GM18870 (cell line): Measurements from ENCODE around the gene AKAP6.

ENCODE experiments used
- ATAC-seq: cut with Tn5 transposase; IDR thresholded peaks from one replicate; pipeline ENCODE4 v1.9.1; 2021; ENCODE audit warnings: moderate library complexity; ENCODE audit not compliant: unreplicated experiment

Gene AKAP6

DNA sequence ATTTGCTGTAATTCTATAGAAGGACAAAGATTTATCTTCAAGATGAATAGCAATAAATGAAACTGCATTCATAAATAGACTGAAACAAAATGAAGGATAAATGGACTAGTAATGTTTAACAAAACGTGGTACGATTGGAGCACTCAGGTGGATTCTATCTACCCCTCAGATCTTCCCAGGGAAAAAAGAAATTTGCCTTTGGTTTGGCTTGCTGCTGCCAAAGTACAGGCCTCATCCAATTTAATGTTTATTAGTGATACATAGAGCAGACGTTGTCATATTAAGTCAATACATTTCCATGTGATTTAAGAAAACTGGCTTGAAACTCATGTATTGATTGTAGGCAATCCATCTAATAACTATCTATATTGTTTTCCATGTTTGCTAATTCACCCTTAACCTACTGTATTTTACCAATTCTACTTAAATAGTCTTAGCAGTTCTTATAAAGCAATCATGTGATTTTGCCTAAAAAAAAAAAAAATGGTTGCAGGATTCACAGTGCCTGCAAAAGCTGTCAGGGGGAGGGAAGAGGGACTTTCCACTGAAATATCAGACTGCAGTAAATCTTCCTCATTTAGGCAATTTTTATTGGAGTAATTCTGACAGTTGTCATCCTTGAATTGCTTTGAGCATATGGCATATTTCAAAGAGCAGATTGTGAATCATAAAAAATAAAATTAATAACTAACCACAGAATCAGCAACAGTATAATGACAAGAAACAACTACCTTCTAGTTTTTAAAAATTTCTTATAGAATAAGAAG is 367.4 kb downstream of the AKAP6 start:
- no peak for ATAC-seq

DNA sequence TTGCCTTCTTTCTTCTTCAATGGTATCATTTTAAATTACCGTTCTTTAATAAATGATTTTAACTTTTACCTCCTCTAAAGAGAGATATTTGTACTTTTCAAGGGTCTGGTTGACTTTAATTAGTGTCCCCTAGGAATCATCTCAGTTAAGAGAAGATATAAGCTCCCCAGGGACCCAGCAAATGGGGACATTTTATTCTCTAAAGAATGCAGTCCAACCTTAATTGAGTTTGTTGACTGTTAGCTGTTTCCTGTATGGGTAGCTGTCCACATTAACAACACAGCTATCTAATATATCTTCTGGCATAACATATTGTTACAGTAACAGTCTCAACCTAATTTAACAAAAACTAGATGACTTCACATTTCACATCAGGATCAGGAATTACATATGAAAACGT is 368.0 kb downstream of the AKAP6 start:
- ATAC-seq = no peak

DNA sequence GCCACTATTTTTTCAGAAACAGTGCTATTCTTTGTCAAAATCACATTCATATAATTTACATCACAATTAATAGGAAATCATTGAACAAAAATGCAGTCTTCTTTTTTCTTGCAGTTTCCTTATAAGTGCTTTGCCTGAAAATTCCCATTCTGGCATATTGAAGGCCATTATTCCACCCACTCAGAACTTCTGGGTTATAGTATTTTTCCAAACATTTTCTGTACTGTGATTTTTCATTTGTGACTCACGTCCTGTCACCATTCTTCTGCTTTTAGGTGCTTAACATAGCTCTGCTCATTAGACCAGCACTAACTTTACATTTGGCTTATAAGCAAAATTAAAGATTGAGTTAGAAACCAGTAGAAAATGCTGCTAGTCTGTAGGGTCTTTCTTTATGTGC is 368.6 kb downstream of the AKAP6 start:
- no peak for ATAC-seq

DNA sequence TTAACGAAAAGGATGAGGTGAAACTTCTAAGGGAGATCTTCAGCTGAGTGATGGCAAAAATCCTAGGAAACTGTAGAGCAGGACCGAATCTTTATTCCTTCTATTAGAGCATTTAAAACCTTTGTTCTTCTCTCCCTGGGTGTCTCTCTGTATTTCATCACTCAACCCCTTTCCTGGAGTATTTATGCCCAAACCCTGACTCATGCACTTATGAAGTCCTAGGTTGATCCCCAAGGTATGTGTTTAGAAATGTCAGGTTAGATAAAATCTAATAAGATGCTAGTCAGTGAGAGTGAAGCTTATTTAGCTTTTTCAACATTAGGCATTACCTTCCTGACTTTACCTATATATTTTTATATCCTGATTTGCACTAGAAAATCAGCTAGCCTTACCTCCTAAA is 369.7 kb downstream of the AKAP6 start:
- no peak for ATAC-seq

DNA sequence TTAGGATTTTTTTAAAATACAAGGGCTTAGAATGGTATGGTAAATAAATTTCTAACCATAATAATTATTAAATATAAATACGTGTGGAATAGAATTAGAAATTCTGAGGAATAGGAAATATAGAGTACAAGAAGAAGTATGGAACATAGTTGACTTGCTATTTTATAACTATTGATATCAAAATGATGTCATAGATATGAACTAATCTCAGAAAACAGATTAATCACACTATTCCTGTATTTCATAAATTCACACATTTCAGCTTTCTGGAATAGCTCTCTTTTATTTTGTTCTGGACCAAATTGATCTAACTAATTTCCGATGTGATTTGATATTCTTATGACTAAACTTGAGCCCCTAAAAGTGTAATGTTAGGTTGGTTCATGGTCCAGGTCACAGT is 372.4 kb downstream of the AKAP6 start:
- ATAC-seq = no peak

DNA sequence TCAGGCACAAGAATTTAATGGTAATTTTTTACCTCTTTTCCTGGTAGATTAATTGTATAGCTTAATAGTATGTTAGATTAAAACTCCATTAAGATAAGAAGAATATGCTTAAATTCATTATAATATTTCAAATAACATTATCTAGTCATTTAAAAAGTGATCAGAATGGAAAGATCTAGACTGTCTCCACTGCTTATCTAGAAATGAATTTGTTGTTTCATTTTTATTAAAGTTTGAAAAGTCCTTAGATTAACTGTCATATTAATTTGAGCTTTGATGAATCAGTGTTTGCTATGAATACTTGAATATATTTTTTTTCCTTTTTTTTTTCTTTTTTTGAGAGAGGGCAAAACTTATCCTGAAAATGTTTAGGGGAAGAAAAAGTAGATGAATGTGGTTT is 373.0 kb downstream of the AKAP6 start:
- ATAC-seq = no peak

DNA sequence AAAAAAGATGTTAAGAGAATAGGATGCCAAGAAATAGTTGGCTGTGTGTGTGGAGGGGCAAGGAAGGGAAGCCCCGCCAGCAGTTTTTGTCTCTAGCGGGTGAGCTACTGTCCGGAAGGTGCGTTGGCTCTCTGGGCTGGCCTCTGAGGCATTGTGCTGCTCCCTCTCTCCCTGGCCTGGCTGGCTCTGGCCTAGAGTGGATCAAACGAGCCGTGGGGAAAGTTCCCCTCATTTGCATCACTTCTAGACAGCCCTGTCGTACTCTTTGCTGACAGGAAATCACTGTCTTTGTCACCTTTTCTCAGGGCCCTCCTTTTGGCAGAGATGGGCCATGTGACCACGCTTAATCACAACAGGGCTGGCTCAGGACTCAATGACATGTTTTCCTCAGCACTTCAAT is 373.5 kb downstream of the AKAP6 start:
- peak; percentile 89 for ATAC-seq

DNA sequence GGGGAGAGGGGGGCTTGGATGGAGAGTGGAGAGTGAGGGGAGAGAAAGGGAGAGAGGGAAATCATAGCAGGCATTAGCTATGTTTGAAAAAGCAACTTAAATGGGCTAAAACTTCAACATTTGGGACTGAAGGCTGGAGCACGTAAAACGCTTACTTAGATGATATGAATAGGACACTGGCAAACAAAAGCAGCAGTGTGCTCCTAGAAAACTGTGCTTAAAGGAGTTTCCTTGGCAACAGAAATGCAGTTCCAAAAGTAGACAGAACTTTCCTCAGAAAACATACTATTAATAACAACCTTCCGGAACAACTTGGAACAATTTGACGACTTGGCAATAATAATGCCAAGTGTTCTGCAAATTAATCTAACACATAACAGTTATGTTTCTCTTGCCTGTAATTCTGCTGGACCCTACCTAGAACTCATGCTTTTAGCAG is 374.1 kb downstream of the AKAP6 start:
- ATAC-seq = no peak

DNA sequence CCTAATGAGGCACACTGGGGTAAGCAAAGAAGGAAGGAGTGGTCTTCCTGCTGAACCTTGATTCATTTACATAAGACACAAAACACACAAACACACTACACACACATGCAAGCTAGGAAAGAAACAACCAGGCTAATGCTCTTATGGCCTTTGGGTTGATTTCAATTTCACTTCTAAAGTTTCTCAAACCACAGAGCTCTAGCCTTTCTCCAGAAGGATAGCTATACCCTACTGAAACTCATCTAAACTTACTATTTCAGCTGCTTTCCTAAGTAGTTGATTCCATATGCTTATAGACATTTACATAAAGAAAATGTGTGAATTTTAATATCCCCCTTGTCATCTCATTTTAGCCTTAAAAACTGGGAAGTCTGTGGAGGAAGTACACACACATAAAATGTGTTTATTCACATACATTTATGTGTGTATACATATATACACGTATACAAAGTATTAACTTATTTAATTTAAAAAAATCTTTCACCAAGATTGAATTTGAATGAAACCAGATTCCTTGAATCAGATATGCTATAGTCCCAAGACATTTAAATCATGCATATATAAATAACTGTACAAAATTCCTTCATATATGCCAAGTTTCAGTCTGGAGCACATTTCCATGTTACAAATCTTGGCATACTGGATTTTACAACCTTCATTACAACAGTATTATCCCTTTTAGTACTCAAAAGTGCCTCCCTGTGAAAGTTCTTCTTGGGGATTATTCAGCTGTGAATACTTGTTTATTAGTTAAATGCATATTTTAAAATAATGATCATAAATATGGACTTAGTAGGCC is 377.8 kb downstream of the AKAP6 start:
- peak; percentile 63 for ATAC-seq

DNA sequence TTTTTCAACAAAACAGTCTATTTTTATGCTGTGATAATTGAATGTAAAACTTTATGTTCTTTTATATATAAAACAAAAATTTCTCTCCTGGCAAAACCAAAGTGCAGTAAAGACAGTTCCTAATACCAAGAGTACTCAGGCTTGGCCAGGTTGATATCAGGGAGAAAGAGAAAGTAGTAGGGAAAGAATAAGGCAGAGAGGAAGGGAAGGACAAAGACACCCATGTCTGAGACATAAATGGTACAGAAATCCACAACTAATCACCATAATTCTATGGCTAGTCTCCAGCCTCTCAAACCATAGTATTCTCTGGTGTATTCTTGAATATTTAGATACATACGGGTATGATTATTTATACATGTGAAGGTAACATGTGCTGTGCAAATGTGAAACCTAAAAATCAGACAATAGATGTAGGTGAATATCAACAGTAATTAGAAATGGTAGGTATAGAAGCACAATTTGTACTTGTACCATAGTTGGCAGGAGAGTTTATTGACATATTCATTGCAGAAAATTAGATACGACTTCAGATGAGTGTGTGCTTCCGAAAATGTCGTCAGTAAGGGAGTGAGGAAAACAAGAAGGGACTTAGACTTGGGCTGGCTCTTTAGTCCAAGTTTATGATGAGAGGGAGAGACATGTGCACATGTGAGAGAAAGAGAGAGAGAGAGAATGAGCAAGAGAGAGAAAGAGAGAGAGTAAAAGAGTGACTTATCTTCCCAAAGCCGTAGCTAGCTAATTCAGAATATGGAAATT is 378.8 kb downstream of the AKAP6 start:
- no peak for ATAC-seq

DNA sequence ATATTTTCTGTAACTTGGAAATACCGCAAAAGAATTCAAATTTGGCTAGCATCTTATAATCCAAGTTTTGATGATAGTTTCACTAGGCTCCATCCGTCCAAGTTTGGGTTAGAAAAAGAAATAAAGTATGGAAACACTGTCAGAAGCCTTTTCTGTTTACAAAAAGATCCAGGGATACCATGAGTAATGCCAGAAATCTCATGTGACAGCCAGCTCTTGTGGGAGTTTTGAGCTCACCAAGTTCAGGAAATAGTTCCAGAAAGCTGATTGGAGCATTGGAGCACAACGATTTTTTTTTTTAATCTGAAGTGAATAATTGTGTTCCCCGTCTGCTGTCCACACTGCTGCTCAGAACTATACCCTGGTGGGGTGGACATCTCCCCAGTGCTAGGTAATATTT is 379.9 kb downstream of the AKAP6 start:
- ATAC-seq = no peak

DNA sequence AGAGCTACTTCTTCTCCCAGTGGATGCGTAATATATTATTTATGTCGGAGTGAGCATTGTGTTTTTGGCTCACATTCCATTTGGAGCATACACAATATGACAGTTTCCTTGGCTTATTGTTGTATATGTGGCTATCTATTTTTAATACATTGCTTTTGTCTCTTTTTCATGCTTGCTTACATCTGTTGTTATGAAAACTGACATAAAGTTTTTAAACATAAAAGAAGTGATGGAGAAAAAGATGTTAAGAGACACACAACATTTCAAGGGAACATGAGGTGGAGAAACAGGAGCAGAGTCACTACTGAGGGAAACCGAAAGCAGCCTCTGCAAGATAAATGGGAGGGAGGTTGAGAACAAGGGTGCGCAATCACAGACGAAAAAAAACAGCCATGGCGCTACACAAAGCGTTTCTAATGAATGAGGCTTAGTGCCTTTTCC is 381.2 kb downstream of the AKAP6 start:
- no peak for ATAC-seq

DNA sequence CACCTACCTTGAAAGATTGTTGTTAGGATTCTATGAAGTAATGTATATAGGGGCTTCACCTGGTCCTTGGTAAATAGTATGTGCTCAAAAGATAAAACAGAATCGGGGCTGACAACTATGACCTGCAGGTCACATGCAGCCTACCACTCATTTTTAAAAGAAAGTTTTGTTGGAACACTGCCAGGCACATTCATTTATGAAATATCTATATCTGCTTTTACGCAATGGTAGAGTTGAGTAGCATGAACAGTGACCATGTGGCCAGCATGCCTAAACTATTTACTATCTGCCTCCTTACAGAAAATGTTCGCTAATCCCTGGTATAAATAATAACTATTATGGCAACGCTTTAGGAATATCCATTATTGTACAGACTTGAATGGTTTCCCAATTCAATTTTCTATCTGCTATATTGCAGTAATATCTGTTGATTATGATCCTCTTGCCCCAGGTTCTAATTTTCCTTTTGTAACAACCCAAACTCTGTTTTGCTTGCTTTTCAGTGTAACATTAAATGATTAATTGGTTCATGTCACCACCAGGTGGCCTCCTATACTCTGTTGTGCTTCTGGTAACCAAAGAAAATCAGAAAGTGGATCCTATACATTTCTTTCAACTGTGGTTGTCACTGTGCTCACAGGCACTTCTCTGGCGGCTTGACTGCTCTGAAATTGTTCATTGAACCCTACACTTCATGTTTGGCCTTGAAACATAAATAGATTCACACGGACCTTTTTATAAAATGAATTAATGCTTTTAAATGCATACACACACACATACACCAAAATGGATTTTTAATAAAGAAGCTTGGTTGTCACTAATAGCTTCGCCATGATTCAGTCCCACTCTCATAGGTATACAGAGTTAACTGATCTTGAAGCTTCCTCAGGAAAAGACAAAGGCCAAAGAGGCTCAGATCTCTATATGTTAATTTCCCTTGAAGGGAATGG is 381.9 kb downstream of the AKAP6 start:
- peak; percentile 65 for ATAC-seq

DNA sequence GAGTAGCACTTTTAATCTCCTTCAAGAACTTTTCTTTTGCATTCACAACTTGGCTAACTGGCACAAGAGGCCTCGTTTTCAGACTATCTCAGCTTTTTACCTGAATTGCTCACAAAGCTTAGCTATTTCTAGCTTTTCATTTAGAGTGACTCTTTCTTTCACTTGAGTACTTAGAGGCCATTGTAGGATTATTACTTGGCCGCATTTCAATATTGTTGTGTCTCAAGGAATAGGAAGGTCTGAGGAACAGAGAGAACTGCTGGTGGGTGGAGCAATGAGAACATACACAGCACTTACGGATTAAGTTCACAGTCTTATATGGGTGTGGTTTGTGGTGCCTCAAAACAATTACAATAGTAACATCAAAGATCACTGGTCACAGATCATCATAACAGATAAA is 384.8 kb downstream of the AKAP6 start:
- ATAC-seq = no peak

DNA sequence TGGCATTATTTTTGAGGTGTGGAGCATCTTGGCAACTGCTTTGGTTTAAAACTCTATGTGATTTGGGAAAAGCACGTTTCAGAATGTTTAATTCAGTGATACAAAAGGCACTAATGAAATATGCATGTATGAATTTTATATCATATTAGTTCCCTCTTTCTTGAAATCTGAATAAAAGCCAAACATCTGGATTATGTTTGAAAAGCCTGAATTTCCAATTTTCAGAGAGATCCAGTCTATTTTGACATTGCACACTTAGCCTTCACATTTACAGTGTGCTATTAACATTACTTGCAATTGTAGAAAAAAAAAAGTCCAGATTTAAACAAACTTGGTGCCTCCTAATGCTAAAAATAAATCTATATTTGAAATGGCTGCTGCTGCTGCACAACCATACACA is 390.5 kb downstream of the AKAP6 start:
- ATAC-seq = no peak

DNA sequence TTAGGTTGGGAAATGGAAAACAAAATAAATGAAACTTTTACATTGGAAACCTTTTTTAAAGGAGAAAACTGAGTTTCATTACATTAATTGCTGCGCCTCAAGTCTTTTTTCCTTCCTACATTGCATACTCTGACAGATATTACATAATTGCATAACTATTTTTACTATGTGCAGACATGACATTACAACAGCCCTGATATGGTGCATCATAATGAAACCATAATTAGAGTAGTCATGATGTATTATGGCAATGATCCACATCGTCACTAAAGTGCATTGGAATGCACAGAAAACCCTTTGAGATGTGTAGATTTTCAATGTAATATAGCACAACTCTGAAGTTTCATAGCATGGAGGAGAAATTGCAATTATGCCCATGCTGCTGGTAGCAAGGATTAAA is 391.8 kb downstream of the AKAP6 start:
- ATAC-seq = no peak

DNA sequence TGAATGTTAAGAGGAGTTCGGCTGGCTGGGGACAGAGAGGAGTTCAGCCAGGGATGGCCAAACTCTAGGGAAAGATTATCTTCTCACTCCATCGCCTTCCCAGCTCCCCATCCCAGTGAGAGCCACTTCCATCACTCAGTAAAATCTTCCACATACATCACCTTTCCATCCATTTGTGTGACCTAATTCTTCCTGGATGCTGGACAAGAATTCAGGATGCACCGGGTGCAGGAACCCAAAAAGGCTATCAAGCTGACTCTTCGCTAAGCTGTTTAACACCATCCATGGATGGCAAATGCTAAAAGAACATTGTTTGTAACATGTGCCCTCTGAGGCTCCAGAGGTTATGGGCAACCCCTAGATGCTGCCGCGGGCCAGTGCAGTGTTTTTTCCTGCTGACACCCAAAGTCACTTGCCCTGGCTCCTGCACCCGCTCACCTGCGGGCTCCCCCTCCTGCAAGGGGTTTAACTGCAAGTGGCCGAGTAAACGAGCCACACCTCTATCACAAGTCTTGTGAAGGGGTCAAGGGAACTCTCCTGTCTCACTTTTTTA is 393.6 kb downstream of the AKAP6 start:
- ATAC-seq = no peak

DNA sequence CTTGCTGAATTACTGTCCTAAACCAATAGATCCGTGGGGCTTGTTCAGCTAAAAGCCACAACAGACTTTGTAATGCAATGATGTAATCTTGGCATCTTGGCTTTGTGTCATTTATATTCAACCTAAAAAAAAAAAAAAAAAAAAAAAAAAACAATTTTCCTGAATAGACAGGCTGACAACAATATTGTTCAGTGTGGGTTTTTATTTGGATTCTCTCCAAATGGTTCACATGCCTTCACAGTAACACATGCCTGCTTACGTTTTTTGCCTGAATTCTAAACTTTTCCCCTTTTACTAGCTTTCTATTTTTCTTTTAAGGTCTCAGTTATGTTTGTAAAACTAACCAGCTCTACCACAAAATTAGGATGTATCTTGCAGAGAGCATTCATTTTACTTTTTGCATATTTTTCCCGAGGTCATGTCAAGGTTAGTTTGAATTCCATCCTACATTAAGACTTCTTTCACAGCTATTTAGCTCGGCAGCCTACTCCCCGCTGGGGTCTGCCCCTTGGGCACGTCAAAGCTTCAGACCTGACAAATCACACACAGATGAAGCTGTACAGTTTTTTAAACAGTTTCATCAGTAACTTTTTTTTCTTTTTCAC is 395.9 kb downstream of the AKAP6 start:
- no peak for ATAC-seq

DNA sequence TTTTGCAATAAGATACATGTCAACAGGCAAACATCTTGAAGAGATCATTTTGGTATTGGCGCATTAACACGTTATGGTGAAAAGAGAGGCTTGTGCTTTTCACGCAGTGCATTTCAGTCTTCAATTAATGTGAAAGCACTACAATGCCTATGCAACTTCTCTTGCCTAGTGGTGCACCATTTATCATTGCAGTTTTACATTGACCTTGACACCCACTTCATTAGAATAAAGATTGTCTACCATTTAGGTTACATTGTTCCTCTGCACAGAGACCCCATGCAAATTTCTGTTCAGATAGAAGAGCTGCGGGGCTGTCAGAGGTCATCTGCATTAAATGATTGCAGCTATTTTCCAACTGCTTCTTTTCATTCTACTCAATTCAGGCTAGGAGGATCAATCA is 397.4 kb downstream of the AKAP6 start:
- ATAC-seq = no peak

DNA sequence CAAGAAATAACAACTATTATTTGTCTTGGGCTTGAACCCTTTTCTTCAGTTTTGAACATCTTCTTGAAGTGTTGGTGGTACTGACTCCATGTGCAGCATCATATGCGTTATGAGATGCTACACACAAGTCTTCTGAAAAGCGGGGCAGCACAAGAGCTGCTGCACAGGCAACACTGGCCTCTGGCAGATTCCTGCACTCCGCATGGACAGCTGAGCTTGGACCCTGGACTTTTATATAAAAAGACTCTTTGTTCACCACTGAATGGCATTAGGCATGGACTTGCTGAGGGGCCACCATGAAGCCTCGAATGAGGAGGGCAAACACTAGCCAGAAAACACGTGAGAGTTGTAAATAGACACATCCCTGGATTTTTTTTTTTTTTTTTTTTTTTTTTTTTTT is 398.7 kb downstream of the AKAP6 start:
- ATAC-seq = no peak
